Activated naive CD8-positive, alpha-beta T cell treated with anti-CD3 and anti-CD28 coated beads for 36 hours (primary cell): Measurements from ENCODE around the gene TMEM72. TPM values are rescaled to one million over a fixed set of nuclear protein-coding genes. Genes with fewer than 3 reads are reported as not detected.

Experiments used
- DNase-seq: peaks from one replicate; pipeline ENCODE4 v3.0.0; 2021
- H3K27ac Mint-ChIP-seq: one replicate; pipeline ENCODE4 v1.8.0; 2022; ENCODE audit warnings: mild to moderate bottlenecking, moderate library complexity, mixed read lengths
- H3K27me3 Mint-ChIP-seq: one replicate; pipeline ENCODE4 v1.8.0; 2022; ENCODE audit warnings: mild to moderate bottlenecking, mixed read lengths
- H3K36me3 Mint-ChIP-seq: one replicate; pipeline ENCODE4 v1.8.0; 2021; ENCODE audit warnings: mild to moderate bottlenecking, mixed read lengths
- H3K4me1 Mint-ChIP-seq: one replicate; pipeline ENCODE4 v1.8.0; 2021; ENCODE audit warnings: mixed read lengths
- H3K4me3 Mint-ChIP-seq: one replicate; pipeline ENCODE4 v1.8.0; 2022; ENCODE audit warnings: mild to moderate bottlenecking, moderate library complexity, mixed read lengths
- H3K9me3 Mint-ChIP-seq: one replicate; pipeline ENCODE4 v1.8.0; 2022; ENCODE audit warnings: mixed read lengths
- total RNA-seq, 2 experiments: library from RNA; stranded (reverse); gene quantifications; one replicate each; pipeline ENCODE4 v1.2.3, GENCODE V29; 2021

Gene TMEM72
- total RNA-seq, 2 experiments from 2014 or later = not detected

DNA sequence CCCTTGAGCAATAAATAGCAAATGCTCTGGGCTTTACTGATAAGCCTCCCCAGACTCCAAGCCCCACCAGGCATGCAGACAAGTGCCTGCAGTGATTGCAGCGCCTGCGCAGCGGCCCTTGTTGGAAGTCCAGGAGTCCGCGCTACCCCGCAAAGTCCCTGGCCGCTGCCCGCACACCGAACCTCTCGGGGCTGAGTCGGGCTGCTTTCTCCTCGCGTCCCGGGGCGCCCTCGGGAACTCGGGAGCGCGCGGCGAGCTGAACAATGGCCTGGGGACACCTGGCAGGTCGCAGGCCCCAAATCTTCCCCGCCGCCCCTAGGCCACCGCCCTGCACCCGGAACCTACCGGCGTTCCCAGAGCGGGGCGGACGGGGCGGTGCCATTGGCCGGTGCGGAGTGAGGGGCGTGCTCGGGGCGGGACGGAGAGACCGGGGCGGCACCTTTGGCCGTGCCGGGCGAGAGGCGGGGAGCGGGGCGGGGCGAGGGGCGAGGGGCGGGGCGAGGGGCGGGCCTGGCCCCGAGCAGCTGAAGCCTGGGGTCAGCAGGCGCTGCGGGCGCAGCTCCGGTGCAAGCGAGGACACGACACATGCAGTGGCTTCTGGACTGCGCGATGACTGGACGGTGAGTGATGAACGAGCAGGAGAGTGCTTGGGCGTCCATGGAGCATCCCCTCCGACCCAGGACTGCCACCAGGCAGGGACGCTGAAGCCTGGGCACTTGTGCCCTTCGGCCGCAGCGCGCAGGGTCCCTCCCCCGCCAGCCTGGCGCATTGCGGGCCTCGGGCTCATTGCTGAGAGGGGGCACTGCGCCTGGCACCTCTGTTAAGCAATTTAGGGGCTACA is 48.3 kb downstream of the TMEM72 start, which contains the start of gene RASSF4:
TSS of gene RASSF4 (plus strand) at position 556 of the 841 bp plus-strand sequence. CDS start 10,401 bp downstream, outside the sequence.
- H3K9me3 Mint-ChIP-seq = peaks cover 3% of the 10 kb centered on the region
- peak within 1 kb of the TSS; percentile 81 for H3K4me3 Mint-ChIP-seq
- H3K27ac Mint-ChIP-seq = peak within 1 kb of the TSS; percentile 60
- peak; percentile 95 for DNase-seq
- peaks cover 12% of the 10 kb centered on the region for H3K36me3 Mint-ChIP-seq
- peaks cover 12% of the 10 kb centered on the region for H3K4me1 Mint-ChIP-seq
- no peaks in the 10 kb centered on the region for H3K27me3 Mint-ChIP-seq

DNA sequence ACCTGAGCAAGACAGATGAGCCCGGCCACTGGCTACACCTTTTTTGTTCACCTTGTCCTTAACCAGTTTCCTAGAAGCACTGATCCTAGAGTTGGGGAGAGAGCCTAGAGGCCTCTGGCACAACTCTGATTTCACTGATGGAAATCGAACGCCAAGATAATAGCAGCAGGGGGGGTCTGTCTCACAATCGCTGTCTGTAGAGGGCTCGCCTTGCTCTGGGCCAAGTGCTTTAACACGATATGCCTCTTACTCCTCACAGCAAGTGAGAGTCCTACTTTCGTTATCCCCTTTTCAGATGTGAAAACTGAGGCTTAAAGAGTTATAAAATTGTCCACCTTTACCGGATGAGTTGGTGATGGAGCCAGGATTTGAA is 48.9 kb downstream of the TMEM72 start:
- peaks cover 3% of the 10 kb centered on the region for H3K9me3 Mint-ChIP-seq
- H3K27ac Mint-ChIP-seq = no peak overlapping the region
- DNase-seq = no peak
- H3K4me1 Mint-ChIP-seq = peaks cover 15% of the 10 kb centered on the region
- peaks cover 12% of the 10 kb centered on the region for H3K36me3 Mint-ChIP-seq
- H3K4me3 Mint-ChIP-seq = peak overlapping the region; percentile 81
- no peaks in the 10 kb centered on the region for H3K27me3 Mint-ChIP-seq

DNA sequence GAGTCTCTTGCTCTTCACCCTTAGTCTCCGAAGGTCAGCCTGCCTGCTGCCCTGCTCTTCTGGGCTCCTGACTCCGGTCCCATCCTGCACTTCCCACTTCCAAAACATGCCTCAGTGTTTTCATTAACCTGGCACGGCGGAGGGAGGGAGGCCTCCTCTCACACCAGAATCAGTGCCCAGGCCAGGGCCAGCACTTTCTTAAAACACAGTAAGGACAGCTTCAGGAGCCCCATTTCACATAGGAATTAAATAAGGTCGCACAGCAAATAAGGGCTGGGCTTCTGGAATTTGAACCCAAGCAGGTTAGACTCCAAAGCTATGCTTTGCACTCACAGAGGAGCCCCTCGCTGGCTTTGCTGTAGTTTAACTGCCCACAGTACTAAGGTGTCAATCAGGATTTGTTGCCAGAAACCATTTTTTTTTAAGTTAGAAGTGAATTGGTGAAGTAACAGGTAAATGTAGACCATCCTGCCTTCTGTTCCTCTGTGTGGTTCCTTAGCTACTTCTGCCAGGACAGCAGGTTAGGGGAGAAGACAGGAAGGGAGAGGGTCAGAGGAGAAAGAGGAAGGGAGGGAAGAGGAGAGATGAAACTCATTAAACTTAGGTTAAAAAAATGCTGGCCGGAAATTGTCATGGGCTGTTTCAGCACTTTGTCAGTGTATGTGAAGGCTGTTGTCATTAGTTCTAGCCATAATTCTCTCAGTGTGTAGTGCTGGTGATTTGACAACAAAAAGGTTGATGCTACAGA is 49.5 kb downstream of the TMEM72 start:
- Mint-ChIP-seq H3K27ac (no peak overlapping the region), H3K36me3 (peaks cover 11% of the 10 kb centered on the region), H3K4me1 (peaks cover 20% of the 10 kb centered on the region), H3K27me3 (no peaks in the 10 kb centered on the region), H3K4me3 (peak overlapping the region; percentile 81), H3K9me3 (peaks cover 3% of the 10 kb centered on the region)
- DNase-seq = no peak

DNA sequence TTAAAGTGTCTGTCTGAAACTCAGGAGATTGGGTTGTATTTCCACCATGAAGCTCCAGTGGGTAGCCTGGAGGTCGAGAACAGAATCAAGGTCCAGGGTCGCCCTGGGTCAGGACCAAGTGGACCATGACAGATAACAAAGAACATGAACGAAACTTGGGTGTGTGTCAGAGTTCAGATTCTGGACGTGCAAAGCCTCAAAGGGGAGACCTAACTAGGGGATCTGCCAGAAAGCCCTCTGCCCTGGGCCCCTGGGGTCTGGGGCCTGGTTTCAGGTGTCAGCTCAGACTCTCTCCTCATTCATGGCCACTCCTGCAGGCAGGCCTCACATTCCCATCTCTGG is 50.1 kb downstream of the TMEM72 start:
- Mint-ChIP-seq H3K4me3 (peak overlapping the region; percentile 22), H3K27ac (no peak overlapping the region), H3K36me3 (peaks cover 5% of the 10 kb centered on the region), H3K27me3 (no peaks in the 10 kb centered on the region), H3K4me1 (peaks cover 25% of the 10 kb centered on the region), H3K9me3 (peaks cover 3% of the 10 kb centered on the region)
- no peak for DNase-seq

DNA sequence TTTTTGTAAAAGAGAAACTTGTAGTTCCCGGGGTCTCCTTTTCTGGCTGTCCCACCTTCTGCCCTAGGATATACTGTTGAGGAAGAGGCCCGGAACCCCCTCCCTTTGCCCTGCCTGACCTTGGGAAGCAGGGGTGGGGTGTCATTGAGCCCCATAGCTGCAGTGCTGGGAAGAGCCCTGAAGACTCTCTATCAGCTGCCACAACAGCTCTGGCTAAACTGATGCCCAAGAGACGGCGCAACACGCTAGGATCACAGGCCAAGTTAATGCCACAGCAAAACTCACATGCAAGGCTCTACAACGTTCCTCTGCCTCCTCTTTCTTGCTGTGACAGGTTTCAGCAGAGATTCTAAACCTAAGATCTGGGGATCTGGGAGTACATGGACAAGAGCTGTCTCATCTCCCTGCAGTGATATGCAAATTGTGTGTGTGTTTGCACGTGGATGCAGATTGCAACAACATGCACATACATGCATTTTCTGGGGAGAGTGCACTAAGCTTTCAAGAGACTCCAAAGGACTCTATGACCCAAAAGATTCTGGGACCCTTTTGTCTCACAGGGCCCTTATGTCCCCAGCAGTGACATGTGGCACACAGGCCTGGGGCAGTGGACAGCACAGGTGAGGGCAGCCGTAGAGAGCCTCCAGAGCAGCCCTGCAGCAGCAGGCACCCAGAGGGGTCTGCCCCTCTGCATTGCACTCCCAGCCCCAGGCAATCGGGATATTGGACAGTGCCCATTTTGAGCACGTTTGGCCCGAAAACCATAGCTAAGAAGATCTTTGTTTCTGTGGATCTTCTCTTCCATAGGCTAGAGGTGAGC is 51.0 kb downstream of the TMEM72 start:
- peaks cover 29% of the 10 kb centered on the region for H3K4me1 Mint-ChIP-seq
- no peaks in the 10 kb centered on the region for H3K36me3 Mint-ChIP-seq
- H3K27ac Mint-ChIP-seq = no peak overlapping the region
- H3K4me3 Mint-ChIP-seq = no peak overlapping the region
- no peaks in the 10 kb centered on the region for H3K27me3 Mint-ChIP-seq
- DNase-seq = no peak
- H3K9me3 Mint-ChIP-seq = no peaks in the 10 kb centered on the region

DNA sequence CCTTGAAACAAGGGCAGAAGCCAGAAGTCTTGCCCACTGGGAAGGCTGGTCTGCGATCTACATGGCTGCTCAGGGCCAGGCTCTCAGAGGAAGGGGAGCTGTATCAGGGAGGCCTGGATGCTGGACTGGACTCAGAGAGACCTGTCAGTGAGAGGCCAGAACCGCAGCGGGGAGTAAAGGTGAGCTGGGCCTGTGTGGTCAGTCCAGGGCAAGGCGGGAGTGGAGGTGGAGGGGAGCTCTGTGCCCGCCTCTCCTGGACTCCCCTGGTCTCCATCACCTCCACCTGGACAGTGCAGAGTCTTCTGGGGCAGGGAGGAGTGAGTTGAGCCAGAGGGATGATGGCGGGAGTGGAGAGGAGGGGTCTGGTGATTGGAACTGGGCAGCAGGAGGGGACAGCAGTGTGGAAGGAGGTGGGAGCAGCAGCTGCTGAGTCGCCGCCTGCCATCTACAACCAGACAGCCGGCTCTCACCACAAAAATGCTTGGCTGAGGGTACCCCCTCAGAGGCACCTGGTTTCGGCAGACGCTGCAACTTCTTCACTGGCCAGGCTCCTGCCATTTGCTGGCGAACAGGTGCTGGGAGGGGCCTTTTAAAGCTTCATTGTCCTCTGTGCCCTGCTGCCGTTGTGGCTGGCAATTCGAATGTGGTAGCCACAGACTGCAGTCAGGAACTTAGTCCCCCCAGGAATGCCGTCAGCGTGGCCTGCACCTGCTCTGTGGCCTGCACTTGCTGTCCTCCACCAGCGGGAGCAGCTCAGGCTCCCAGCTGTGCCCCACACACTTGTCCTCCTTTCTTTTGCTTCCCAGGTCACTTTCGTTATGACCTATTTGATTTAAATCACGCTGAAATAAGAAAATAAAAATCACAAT is 52.0 kb downstream of the TMEM72 start:
- Mint-ChIP-seq H3K36me3 (no peaks in the 10 kb centered on the region), H3K4me1 (peaks cover 37% of the 10 kb centered on the region), H3K4me3 (no peak overlapping the region), H3K27ac (no peak overlapping the region), H3K27me3 (no peaks in the 10 kb centered on the region), H3K9me3 (no peaks in the 10 kb centered on the region)
- DNase-seq = no peak

DNA sequence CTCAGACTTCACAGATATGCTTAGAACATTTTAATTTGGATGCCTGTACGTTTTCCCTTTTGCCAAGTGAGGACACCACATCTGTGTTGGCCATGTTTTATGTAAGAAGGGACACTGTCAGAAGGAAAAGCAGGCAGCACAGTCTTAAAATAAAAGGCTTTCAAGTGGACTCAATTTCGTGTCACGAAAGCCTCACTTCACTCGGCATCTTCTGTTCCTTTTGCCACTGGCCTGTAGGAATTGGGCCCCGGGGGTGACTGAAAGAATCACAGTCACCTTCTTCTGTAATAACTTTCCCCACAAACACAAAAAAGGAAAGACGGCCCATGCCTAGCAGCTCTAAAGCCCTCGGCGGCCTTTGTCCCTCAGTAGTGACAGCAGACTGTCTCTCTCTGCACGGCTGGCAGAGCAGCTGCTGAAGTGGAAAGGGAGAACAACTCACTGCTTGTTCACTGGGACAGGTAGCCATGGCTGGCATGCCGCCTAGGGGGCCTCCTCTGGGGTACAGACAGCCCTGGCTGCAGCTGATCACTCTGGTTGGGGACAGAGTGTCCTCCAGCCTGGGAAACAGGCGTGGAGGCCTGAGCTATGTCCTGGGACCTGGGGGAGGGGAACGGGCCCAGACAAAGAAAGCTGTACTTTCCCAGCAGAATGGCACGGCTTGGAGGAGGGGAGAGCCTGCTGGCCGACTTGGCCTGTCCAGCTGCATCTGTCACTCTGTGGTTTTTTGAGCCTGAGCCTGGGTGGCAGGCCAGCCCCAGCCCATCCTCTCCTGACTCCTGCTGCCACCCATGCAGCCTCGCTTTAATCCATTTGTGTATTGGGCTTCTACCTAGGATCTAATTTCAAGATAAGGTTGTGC is 52.9 kb downstream of the TMEM72 start:
- H3K27me3 Mint-ChIP-seq = no peaks in the 10 kb centered on the region
- H3K36me3 Mint-ChIP-seq = no peaks in the 10 kb centered on the region
- H3K27ac Mint-ChIP-seq = no peak overlapping the region
- H3K9me3 Mint-ChIP-seq = no peaks in the 10 kb centered on the region
- H3K4me1 Mint-ChIP-seq = peaks cover 39% of the 10 kb centered on the region
- DNase-seq = no peak
- no peak overlapping the region for H3K4me3 Mint-ChIP-seq

DNA sequence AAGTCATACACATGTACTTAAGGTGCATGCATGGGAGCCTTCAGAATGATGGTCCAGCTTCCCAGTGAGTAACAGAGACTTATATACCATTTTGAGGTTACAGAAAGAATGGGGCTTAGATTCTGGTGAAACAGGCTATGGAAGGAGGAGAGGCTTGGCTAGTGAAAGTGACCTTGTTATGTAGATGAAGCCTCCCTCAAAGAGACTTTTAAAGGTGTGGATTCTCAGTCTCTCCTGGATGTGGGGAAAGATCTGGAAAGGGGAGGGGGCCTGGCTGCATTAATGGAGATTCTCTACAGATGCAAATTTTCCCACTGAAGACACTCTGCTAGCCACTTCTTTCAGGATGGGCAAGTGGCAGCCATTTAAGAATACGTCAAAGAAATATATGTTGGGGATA is 54.0 kb downstream of the TMEM72 start:
- Mint-ChIP-seq H3K36me3 (no peaks in the 10 kb centered on the region), H3K9me3 (no peaks in the 10 kb centered on the region), H3K27ac (no peak overlapping the region), H3K27me3 (no peaks in the 10 kb centered on the region), H3K4me1 (peaks cover 41% of the 10 kb centered on the region), H3K4me3 (no peak overlapping the region)
- DNase-seq = no peak

DNA sequence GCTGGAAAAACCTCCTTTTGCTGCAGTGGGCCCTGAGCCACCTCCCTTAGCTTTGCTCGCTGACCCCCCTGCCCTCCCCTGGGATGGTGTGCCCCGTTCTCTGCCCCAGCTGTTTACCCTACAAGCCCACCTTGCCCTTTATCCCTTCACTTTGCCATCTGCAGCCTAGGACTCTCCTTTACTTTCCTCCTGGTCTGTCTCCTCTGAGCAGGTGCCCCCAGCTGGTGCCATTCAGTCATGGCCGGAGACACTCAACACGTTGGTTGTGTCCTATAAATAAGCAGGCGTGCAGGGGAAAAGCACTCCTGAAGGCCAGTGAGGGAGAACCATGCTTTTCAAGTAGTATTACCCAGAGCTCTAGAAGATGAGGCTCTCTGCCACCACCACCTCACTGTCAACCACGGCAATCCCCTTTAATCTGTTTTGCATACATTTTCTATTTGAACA is 54.5 kb downstream of the TMEM72 start:
- H3K36me3 Mint-ChIP-seq = no peaks in the 10 kb centered on the region
- peak; percentile 18 for DNase-seq
- no peaks in the 10 kb centered on the region for H3K9me3 Mint-ChIP-seq
- H3K4me3 Mint-ChIP-seq = no peak overlapping the region
- H3K27me3 Mint-ChIP-seq = no peaks in the 10 kb centered on the region
- peak overlapping the region; percentile 83 for H3K27ac Mint-ChIP-seq
- H3K4me1 Mint-ChIP-seq = peaks cover 41% of the 10 kb centered on the region

DNA sequence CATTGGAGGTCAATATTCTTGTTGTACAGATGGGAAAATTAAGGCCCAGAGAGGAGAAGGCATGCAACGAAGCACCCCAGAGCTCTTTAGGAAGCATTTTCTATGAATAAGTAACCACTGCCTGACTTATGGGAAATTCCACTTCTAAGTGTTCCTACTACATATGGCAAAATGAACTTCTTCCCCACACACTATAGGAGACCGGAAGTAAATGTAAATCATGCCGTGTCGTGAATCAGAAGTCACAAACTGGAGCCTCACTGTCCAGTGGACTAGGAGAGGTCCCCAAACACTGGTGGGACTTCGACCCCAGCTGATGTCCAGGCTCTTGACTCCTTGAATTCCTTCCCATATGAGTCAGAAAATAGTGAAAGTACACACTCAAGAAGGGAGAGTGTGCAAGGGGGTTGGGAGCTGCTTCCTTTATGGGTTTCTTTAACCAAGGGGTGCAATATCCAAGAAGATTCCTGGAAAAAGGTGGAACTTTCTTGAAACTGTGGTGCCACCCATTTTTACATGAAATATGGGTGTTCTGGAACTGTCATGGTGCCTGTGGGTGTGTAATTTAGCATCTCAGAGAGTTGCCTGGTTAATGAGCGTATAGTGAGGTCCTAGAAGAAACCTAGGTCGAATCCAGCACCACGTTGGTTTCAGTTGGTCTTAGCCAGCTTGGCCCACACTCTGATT is 55.1 kb downstream of the TMEM72 start:
- peak overlapping the region; percentile 83 for H3K27ac Mint-ChIP-seq
- no peaks in the 10 kb centered on the region for H3K27me3 Mint-ChIP-seq
- DNase-seq = no peak
- H3K36me3 Mint-ChIP-seq = no peaks in the 10 kb centered on the region
- no peaks in the 10 kb centered on the region for H3K9me3 Mint-ChIP-seq
- no peak overlapping the region for H3K4me3 Mint-ChIP-seq
- peaks cover 41% of the 10 kb centered on the region for H3K4me1 Mint-ChIP-seq

DNA sequence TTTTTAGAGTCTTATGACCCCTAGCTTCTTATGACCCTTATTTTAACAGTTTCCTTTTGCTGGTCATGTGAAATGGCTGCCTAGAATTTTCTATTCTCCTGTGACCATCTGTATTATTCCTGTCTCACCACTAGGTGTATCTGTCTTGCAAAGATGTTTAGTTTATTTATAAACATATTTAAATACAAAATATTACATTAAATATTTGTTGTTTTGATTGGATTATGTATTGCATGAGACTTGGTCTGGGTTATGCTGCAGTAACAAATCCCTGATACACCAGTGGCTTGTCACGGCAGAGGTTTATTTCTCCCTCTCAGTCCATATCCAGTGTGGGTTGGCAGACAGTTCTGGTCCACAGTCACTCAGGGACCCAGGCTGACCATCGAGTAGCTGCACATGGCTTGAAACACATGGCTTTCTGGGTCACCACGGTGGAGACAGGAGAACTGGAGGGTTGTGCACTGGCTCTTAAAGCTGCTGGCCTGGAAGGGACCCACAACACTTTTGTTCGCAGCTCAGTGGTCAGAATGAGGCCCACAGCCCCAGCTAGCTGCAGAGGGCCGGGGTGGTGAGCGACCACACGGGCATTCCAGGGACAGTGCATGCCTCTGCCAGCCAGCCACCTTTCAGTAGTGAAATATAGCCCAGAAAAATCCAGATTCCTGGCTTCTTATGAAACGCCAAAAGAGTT is 55.8 kb downstream of the TMEM72 start:
- Mint-ChIP-seq H3K27ac (no peak overlapping the region), H3K9me3 (no peaks in the 10 kb centered on the region), H3K27me3 (no peaks in the 10 kb centered on the region), H3K4me1 (peaks cover 41% of the 10 kb centered on the region), H3K36me3 (no peaks in the 10 kb centered on the region), H3K4me3 (no peak overlapping the region)
- DNase-seq = no peak

DNA sequence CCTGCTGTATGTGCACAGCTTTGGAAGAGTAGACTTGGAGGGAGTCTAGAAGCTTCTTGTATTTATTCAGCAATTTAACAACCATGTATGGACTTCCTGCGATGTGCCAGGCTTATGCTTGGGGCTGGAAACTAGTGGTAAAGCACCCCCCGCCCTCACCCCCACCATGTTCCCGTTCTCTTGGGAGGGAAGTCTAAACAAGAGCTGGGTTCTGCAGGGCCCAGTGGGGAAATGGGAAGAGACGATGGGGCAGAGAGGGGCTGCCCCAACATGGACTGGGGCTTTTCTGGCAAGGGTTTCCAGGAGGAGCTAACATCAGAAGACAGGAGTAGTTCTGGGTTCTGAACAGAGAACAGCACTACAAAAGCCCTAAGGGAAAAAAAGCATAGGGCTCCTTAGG is 56.5 kb downstream of the TMEM72 start:
- Mint-ChIP-seq H3K27ac (peak overlapping the region; percentile 79), H3K4me3 (no peak overlapping the region), H3K9me3 (no peaks in the 10 kb centered on the region), H3K4me1 (peaks cover 44% of the 10 kb centered on the region), H3K27me3 (no peaks in the 10 kb centered on the region), H3K36me3 (no peaks in the 10 kb centered on the region)
- DNase-seq = no peak

DNA sequence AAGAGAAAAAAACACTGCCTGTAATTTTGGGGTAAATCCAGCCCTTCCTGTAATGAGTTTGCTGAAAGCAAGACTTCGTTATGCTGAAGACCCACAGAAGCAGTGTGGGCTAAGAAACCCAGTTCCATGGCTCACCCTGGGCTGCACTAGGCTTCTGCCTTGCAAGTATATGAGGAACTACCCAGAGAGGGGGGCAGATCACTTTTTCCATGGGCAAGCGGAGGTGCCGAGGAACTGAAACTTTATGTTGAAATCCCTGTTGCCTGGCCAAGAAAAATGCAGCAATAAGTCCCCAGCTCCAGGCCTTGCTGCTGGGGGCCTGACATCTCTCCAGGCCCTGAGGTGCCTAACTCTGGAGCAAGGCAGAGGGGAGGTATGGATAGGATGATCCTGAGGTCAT is 57.0 kb downstream of the TMEM72 start:
- DNase-seq = peak; percentile 24
- peak overlapping the region; percentile 79 for H3K27ac Mint-ChIP-seq
- no peaks in the 10 kb centered on the region for H3K27me3 Mint-ChIP-seq
- no peaks in the 10 kb centered on the region for H3K36me3 Mint-ChIP-seq
- peaks cover 45% of the 10 kb centered on the region for H3K4me1 Mint-ChIP-seq
- H3K4me3 Mint-ChIP-seq = peak overlapping the region; percentile 29
- no peaks in the 10 kb centered on the region for H3K9me3 Mint-ChIP-seq
